ENCODE data around the gene LPAR2.

- TF ChIP-seq EZH2phosphoT487 (IDR thresholded peaks at IDR 0.05; ENCODE audit: borderline replicate concordance, low read depth) (no peak), MEF2A (IDR thresholded peaks at IDR 0.05; ENCODE audit: borderline replicate concordance, low read depth) (no peak), MAX (IDR thresholded peaks at IDR 0.05; ENCODE audit: low read depth) (no peak), MXI1 (IDR thresholded peaks at IDR 0.05; ENCODE audit: low read depth, low read length) (no peak), REST (IDR thresholded peaks at IDR 0.05; ENCODE audit: low read depth, low read length) (no peak), CTCF (IDR thresholded peaks at IDR 0.05) (no peak), USF1 (IDR thresholded peaks at IDR 0.05; ENCODE audit: borderline replicate concordance, low read depth) (no peak), FOXM1 (IDR thresholded peaks at IDR 0.05; ENCODE audit: low read depth) (no peak)
These were observed 17.4 kb downstream of the LPAR2 start for GRCh38 chr19:19610376-19611202.
